HG02870 (cell line): ENCODE measurements around the gene AGAP2.

Experiments
- ATAC-seq: cut with Tn5 transposase; IDR thresholded peaks from one replicate; pipeline ENCODE4 v1.9.1; 2021; ENCODE audit warnings: mild to moderate bottlenecking, moderate library complexity; ENCODE audit not compliant: unreplicated experiment

The AGAP2 gene

GRCh38 chr12:57767876-57768275, 29.3 kb upstream of the AGAP2 start:
- no peak for ATAC-seq

- no peak for ATAC-seq
Measured at GRCh38 chr12:57767305-57767698, 28.8 kb upstream of the AGAP2 start.

GRCh38 chr12:57766464-57767304, 28.1 kb upstream of the AGAP2 start, which contains the start of gene CYP27B1:
Gene CYP27B1 (minus strand): TSS chr12:57767078. CDS start chr12:57767041, 37 bp downstream.
- no peak for ATAC-seq

- no peak for ATAC-seq
Measured at GRCh38 chr12:57765698-57766463, 27.3 kb upstream of the AGAP2 start.

DNA sequence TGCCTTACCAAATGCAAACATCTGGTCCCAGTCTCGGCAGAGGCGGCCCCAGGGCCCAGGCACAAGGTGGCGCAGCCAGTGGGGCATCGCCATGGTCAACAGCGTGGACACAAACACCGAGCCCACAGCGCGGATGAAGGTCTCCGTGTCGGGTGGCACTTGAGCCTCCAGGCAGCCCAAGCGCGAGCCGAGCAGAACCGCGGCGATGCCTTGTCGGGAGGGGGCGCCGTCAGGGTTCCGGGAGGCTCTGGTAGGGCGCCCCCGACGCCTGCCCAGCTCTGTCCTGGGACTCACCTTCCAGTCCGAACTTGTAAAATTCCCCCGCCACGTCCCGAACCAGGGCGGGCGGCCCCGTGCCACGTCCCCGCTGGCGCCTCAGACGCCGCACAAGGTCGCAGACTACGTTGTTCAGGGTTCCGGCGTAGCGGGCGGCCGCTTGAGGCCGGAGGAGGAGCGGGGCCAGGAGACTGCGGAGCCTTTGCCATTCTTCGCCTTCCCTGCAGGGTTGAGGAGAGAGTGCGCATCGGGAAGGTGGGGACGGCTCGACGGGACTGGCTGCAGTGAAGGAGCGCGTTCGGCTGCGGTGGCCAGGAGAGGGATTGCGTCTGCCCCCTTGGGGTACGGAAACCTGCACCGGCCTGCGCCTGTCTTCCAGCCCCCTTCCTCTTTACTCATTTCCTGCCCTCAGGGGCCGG, 26.6 kb upstream of the AGAP2 start:
- peak; percentile 51 for ATAC-seq

DNA sequence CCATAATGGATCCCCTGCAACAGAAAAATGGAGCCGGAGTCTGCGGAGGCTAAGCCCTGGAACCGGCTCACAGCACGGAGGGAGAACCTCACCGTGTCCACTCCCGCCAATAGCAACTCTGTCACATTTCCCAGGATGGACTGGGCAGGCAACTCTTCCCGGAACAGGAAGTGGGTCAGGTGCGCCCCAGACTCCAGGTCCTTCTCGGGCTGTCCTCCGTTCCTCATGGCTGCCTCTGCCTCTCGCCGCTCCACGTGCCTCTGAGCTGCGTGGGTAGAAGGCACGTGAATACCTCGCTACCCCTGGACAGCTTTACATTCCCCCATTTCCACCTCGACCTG, 26.1 kb upstream of the AGAP2 start:
- peak; percentile 5 for ATAC-seq

GRCh38 chr12:57763881-57764661, 25.5 kb upstream of the AGAP2 start:
- ATAC-seq: no peak

GRCh38 chr12:57762463-57762862, 23.9 kb upstream of the AGAP2 start:
- ATAC-seq: no peak

- no peak for ATAC-seq
Measured at GRCh38 chr12:57761391-57761998, 23.0 kb upstream of the AGAP2 start.

GRCh38 chr12:57760347-57760982, 21.9 kb upstream of the AGAP2 start:
- ATAC-seq: no peak

GRCh38 chr12:57759360-57759980, 20.9 kb upstream of the AGAP2 start:
- no peak for ATAC-seq

GRCh38 chr12:57758552-57759359, 20.2 kb upstream of the AGAP2 start:
- ATAC-seq: no peak

DNA sequence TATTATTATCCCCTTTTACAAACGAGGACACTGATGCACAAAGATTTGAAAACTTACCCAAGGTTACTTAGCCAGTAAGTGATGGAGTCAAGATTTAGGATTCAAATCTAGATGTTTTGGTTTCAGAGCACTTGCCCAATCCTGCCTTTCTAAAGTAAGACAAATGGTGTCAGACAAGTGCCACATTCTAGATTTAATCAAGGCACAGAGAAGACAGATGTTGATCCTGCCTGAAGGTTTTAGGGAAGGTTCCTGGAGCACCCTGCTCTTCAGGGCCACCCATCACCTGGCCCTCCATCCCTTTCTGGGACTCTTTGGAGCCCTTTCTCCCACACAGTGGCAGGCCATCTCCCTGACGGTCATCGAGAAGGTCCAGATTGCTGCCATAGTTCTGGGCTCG, 19.2 kb upstream of the AGAP2 start:
- no peak for ATAC-seq

GRCh38 chr12:57756406-57757341, 18.1 kb upstream of the AGAP2 start:
- peak; percentile 22 for ATAC-seq

- no peak for ATAC-seq
Measured at GRCh38 chr12:57755454-57756372, 17.2 kb upstream of the AGAP2 start.

- no peak for ATAC-seq
Measured at GRCh38 chr12:57755194-57755453, 16.6 kb upstream of the AGAP2 start.
